Measurements from ENCODE around the gene GPR87.

DNA sequence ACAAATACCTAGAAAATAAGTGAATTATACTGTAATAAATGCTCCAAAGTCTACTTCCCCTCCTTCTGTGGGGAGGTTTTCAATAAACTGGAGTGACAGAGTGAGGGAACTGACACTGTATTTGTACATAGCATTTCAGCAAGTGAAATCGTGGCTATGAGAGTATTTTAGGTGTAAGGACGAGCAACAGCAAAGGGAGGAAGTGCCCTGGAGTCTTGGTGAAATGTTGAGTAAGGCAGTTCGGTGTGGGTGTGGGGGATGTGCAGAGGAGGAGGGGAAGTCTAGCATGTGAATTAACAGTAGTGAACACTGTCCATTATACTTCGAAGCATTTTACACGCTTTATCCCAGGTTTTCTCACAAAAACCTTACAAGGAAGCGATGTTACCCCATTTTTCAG lies 30.8 kb upstream of the GPR87 start:
- TF ChIP-seq CTCF (IDR thresholded peaks at IDR 0.05; ENCODE audit: poor library complexity) = no peak
- TF ChIP-seq EZH2 (IDR thresholded peaks at IDR 0.05; ENCODE audit: borderline replicate concordance) = no peak
- TF ChIP-seq EZH2phosphoT487 (IDR thresholded peaks at IDR 0.05; ENCODE audit: low read depth, severe bottlenecking, unreplicated experiment) = no peak
